Neural crest cell (in vitro differentiated cells): Measurements from ENCODE around the gene CYB561D2. TPM values are rescaled to one million over a fixed set of nuclear protein-coding genes. Genes with fewer than 3 reads are reported as not detected.

Experiments used
- DNase-seq: peaks from one replicate; pipeline ENCODE4 v3.0.0; 2021; ENCODE audit warnings: low read depth, mixed read lengths, low spot score
- H3K27ac Mint-ChIP-seq: one replicate; pipeline ENCODE4 v1.8.0; 2021; ENCODE audit warnings: mild to moderate bottlenecking, mixed read lengths; ENCODE audit not compliant: unreplicated experiment
- H3K27me3 Mint-ChIP-seq: 2 replicates; pipeline ENCODE4 v1.8.0; 2021; ENCODE audit warnings: low read depth, mild to moderate bottlenecking, mixed read lengths
- H3K36me3 Mint-ChIP-seq: 2 replicates; pipeline ENCODE4 v1.8.0; 2021; ENCODE audit warnings: low read depth, mild to moderate bottlenecking, mixed read lengths
- H3K4me1 Mint-ChIP-seq: 2 replicates; pipeline ENCODE4 v1.8.0; 2021; ENCODE audit warnings: mixed read lengths
- H3K4me3 Mint-ChIP-seq: one replicate; pipeline ENCODE4 v1.8.0; 2021; ENCODE audit warnings: mild to moderate bottlenecking, mixed read lengths
- H3K9me3 Mint-ChIP-seq: 2 replicates; pipeline ENCODE4 v1.8.0; 2021; ENCODE audit warnings: mixed read lengths
- total RNA-seq: library from RNA; stranded (reverse); gene quantifications from 2 replicates; pipeline ENCODE4 v1.2.1, GENCODE V29; 2021
- TF ChIP-seq, protein P1 (sequence below): fragments of 200-600 bp; sonication (generic); conservative IDR thresholded peaks from 2 replicates; pipeline ENCODE4 v1.5.0; 2021; ENCODE audit warnings: antibody characterized with exemption, mild to moderate bottlenecking

CYB561D2 gene
- total RNA-seq, 1 donor from 2014 or later, result 11.7 TPM

GRCh38 chr3:50365842-50366220 is 15.2 kb downstream of the CYB561D2 start:
- no peak for DNase-seq
- no peaks in the 10 kb centered on the region for H3K9me3 Mint-ChIP-seq
- H3K27ac Mint-ChIP-seq, result no peak overlapping the region
- H3K4me1 Mint-ChIP-seq, result peaks cover 11% of the 10 kb centered on the region
- H3K4me3 Mint-ChIP-seq, result peak overlapping the region; percentile 75
- H3K36me3 Mint-ChIP-seq, result no peaks in the 10 kb centered on the region
- no peaks in the 10 kb centered on the region for H3K27me3 Mint-ChIP-seq
- TF ChIP-seq, protein P1, sequence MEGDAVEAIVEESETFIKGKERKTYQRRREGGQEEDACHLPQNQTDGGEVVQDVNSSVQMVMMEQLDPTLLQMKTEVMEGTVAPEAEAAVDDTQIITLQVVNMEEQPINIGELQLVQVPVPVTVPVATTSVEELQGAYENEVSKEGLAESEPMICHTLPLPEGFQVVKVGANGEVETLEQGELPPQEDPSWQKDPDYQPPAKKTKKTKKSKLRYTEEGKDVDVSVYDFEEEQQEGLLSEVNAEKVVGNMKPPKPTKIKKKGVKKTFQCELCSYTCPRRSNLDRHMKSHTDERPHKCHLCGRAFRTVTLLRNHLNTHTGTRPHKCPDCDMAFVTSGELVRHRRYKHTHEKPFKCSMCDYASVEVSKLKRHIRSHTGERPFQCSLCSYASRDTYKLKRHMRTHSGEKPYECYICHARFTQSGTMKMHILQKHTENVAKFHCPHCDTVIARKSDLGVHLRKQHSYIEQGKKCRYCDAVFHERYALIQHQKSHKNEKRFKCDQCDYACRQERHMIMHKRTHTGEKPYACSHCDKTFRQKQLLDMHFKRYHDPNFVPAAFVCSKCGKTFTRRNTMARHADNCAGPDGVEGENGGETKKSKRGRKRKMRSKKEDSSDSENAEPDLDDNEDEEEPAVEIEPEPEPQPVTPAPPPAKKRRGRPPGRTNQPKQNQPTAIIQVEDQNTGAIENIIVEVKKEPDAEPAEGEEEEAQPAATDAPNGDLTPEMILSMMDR, result no peak

DNA sequence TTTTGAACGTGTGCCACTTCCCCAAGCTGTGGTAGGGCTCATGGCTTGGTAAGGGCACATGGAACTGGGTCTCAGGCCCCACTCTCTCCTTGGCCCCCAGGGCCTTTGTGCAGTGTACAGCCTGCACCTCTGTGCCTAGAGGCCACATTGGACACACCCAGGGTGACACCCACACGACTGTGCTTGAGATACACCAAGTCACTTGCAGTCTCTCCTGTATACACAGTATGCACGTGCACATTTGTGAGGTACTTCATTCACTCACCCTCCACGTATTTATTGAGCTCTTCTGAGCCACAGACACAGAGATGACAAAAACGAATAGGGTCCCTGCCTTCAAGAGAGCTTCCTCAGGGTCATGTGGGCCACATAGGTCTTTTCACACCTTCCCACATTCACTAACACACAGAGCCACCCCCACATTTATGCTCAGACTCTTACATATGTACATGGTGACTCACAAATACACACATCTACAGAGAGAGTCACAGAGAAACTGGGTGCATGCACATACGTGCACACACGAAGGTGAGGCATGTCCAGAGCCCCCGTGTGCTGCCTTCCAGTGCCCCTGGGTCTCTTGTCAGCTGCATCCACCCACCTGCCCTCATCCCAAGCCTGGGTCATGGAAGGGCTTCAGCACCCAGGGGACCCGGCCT is 18.5 kb downstream of the CYB561D2 start:
- Mint-ChIP-seq H3K4me1 (peaks cover 25% of the 10 kb centered on the region), H3K27me3 (no peaks in the 10 kb centered on the region), H3K36me3 (no peaks in the 10 kb centered on the region), H3K4me3 (peak overlapping the region; percentile 4), H3K9me3 (no peaks in the 10 kb centered on the region), H3K27ac (peak overlapping the region; percentile 38)
- DNase-seq, result no peak
- TF ChIP-seq, protein P1, result no peak

- peak overlapping the region; percentile 36 for H3K4me3 Mint-ChIP-seq
- peak overlapping the region; percentile 5 for H3K27ac Mint-ChIP-seq
- H3K4me1 Mint-ChIP-seq, result peaks cover 25% of the 10 kb centered on the region
- no peaks in the 10 kb centered on the region for H3K36me3 Mint-ChIP-seq
- H3K27me3 Mint-ChIP-seq, result no peaks in the 10 kb centered on the region
- no peaks in the 10 kb centered on the region for H3K9me3 Mint-ChIP-seq
- no peak for DNase-seq
- TF ChIP-seq, protein P1, result peak; percentile 37
Observed at GRCh38 chr3:50370594-50370993, 19.9 kb downstream of the CYB561D2 start.

DNA sequence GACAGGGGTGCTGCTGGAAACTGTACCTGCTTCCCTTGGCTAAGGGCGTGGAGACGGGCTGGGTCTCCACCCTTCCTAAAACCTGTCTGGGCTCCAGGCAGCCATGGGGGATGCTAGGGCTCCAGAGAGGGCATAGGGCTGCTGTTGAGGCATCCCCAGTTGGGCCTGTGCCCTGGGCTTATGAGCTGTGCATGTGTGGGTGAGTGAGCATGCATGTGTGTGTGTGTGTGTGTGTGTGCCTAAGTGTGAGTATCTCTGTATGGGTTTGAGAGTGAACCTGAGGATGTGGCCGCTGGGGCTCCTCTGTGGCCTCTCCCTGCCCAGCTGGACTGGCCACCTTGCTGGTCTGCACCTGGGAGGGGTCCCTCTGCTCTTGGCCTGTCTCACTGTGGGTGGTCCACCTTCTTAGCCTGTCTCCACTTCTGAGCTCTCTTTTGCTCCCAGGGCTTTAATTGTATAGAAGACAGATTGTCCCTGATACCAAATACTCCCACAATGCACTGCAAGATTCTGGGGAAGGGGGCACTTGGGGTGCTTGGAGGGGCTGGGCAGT is 20.5 kb downstream of the CYB561D2 start:
- no peak for DNase-seq
- TF ChIP-seq, protein P1, result no peak
- H3K9me3 Mint-ChIP-seq, result no peaks in the 10 kb centered on the region
- H3K27me3 Mint-ChIP-seq, result no peaks in the 10 kb centered on the region
- H3K4me3 Mint-ChIP-seq, result no peak overlapping the region
- H3K4me1 Mint-ChIP-seq, result peaks cover 25% of the 10 kb centered on the region
- H3K36me3 Mint-ChIP-seq, result no peaks in the 10 kb centered on the region
- peak overlapping the region; percentile 5 for H3K27ac Mint-ChIP-seq

DNA sequence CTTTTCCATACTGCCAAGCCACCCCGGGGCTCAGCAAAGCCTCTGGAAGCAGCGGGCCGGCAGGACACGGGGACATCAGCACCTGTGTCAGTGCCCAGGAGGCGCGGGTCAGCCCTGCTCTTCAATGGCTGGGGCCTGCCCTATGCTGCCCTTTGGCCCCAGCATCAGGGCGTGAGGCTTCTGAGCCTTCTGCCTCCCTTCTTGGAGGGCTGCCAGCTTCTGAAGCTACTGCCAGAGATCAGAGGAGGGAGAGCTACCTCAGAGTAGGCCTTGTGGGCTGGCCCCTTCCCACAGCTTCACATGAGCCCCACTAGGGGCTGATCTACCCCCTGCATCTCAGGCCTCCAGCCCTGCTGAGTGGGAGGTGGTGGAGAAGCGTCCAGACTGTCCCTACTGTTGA is 21.7 kb downstream of the CYB561D2 start:
- Mint-ChIP-seq H3K27me3 (no peaks in the 10 kb centered on the region), H3K27ac (peak overlapping the region; percentile 93), H3K4me1 (peaks cover 25% of the 10 kb centered on the region), H3K36me3 (no peaks in the 10 kb centered on the region), H3K9me3 (no peaks in the 10 kb centered on the region), H3K4me3 (no peak overlapping the region)
- TF ChIP-seq, protein P1, result no peak
- DNase-seq, result no peak
